ENCODE measurements around the gene PPHLN1.

DNA sequence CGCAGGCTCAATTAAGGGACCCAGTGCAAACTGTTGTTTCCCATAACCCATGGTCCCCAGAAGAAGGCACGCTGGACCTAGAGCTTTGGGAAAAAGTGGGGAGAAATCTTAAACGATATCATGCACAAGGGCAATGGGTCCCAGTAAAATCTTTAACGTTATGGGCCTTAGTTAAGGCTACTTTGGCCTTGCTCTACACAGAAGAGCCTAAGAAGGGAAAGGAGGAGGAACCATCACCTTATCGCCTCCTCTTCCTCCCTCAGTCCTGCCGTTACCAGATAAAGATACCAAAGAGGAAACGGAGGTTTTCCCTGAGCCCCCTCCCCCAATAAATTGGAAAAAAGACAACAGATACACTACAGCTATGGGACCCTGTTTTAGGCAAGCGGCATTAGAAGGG lies 116.9 kb downstream of the PPHLN1 start:
- TF ChIP-seq BACH2 (CRISPR knock-in tag; IDR thresholded peaks at IDR 0.05; ENCODE audit: borderline replicate concordance) (no peak), ZFP3 (CRISPR knock-in tag; IDR thresholded peaks at IDR 0.05) (no peak), ARNTL (CRISPR knock-in tag; IDR thresholded peaks at IDR 0.05; ENCODE audit: borderline replicate concordance, low read depth) (no peak), ZFP30 (CRISPR knock-in tag; IDR thresholded peaks at IDR 0.05) (no peak), TCF4 (CRISPR knock-in tag; IDR thresholded peaks at IDR 0.05; ENCODE audit: borderline replicate concordance) (no peak)
- TF ChIP-seq, protein P1, sequence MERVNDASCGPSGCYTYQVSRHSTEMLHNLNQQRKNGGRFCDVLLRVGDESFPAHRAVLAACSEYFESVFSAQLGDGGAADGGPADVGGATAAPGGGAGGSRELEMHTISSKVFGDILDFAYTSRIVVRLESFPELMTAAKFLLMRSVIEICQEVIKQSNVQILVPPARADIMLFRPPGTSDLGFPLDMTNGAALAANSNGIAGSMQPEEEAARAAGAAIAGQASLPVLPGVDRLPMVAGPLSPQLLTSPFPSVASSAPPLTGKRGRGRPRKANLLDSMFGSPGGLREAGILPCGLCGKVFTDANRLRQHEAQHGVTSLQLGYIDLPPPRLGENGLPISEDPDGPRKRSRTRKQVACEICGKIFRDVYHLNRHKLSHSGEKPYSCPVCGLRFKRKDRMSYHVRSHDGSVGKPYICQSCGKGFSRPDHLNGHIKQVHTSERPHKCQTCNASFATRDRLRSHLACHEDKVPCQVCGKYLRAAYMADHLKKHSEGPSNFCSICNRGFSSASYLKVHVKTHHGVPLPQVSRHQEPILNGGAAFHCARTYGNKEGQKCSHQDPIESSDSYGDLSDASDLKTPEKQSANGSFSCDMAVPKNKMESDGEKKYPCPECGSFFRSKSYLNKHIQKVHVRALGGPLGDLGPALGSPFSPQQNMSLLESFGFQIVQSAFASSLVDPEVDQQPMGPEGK (CRISPR knock-in tag; IDR thresholded peaks at IDR 0.05; ENCODE audit: borderline replicate concordance) = no peak
- TF ChIP-seq, protein P2, sequence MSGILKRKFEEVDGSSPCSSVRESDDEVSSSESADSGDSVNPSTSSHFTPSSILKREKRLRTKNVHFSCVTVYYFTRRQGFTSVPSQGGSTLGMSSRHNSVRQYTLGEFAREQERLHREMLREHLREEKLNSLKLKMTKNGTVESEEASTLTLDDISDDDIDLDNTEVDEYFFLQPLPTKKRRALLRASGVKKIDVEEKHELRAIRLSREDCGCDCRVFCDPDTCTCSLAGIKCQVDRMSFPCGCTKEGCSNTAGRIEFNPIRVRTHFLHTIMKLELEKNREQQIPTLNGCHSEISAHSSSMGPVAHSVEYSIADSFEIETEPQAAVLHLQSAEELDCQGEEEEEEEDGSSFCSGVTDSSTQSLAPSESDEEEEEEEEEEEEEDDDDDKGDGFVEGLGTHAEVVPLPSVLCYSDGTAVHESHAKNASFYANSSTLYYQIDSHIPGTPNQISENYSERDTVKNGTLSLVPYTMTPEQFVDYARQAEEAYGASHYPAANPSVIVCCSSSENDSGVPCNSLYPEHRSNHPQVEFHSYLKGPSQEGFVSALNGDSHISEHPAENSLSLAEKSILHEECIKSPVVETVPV (CRISPR knock-in tag; IDR thresholded peaks at IDR 0.05) = no peak

Data from SK-N-SH treated with all-trans-retinoic acid at 6 μM for 48 hours (cell line).